Astrocyte of the hippocampus (primary cell): Measurements from ENCODE around the gene FGF3.

ENCODE experiments used
- DNase-seq: peaks from one replicate; pipeline ENCODE4 v3.0.0; 2011; ENCODE audit warnings: low read depth, low spot score

The FGF3 gene

GRCh38 chr11:69825037-69825834 lies 6.0 kb upstream of the FGF3 start:
- no peak for DNase-seq

- DNase-seq, result no peak
Measured at GRCh38 chr11:69823641-69824265, 4.5 kb upstream of the FGF3 start.

- no peak for DNase-seq
Measured at GRCh38 chr11:69822676-69823494, 3.7 kb upstream of the FGF3 start.

GRCh38 chr11:69821511-69822040 lies 2.4 kb upstream of the FGF3 start:
- DNase-seq, result no peak

GRCh38 chr11:69820441-69820840 lies 1.2 kb upstream of the FGF3 start:
- no peak for DNase-seq

- DNase-seq, result peak; percentile 28
Measured at GRCh38 chr11:69819541-69820070, 390 bp upstream of the FGF3 start.

GRCh38 chr11:69818231-69818602 lies 999 bp downstream of the FGF3 start:
- DNase-seq, result no peak

- DNase-seq, result peak; percentile 47
Measured at GRCh38 chr11:69817265-69818230, 1.7 kb downstream of the FGF3 start.

GRCh38 chr11:69816671-69817070 lies 2.5 kb downstream of the FGF3 start:
- DNase-seq, result no peak

- no peak for DNase-seq
Measured at GRCh38 chr11:69815973-69816372, 3.2 kb downstream of the FGF3 start.

- DNase-seq, result no peak
Measured at GRCh38 chr11:69814902-69815301, 4.3 kb downstream of the FGF3 start.

- no peak for DNase-seq
Measured at GRCh38 chr11:69814411-69814810, 4.8 kb downstream of the FGF3 start.

GRCh38 chr11:69813839-69814238 lies 5.4 kb downstream of the FGF3 start:
- DNase-seq, result no peak

- DNase-seq, result no peak
Measured at GRCh38 chr11:69812946-69813345, 6.3 kb downstream of the FGF3 start.

GRCh38 chr11:69812256-69812655 lies 7.0 kb downstream of the FGF3 start:
- no peak for DNase-seq

- no peak for DNase-seq
Measured at GRCh38 chr11:69811431-69811830, 7.8 kb downstream of the FGF3 start.

GRCh38 chr11:69810289-69811118 lies 8.7 kb downstream of the FGF3 start:
- no peak for DNase-seq

GRCh38 chr11:69808667-69809086 lies 10.5 kb downstream of the FGF3 start:
- peak; percentile 82 for DNase-seq

- no peak for DNase-seq
Measured at GRCh38 chr11:69807106-69807815, 12.0 kb downstream of the FGF3 start.
